Endodermal cell (in vitro differentiated cells): ENCODE results near the gene DGCR8. TPM values are rescaled to one million over a fixed set of nuclear protein-coding genes. Genes with fewer than 3 reads are reported as not detected.

ENCODE experiments used
- DNase-seq: peaks from one replicate; pipeline ENCODE4 v3.0.0-alpha.2; 2017
- H3K27ac ChIP-seq: 2 replicates; pipeline ENCODE4 v1.5.1; 2013; ENCODE audit warnings: mild to moderate bottlenecking, low read depth, low read length, moderate library complexity
- H3K27me3 ChIP-seq: 2 replicates; pipeline ENCODE4 v1.6.1; 2013; ENCODE audit warnings: mild to moderate bottlenecking, low read length, moderate library complexity; ENCODE audit not compliant: insufficient read depth, control insufficient read depth, poor library complexity, severe bottlenecking
- H3K36me3 ChIP-seq: 2 replicates; pipeline ENCODE4 v1.7.0; 2013; ENCODE audit warnings: mild to moderate bottlenecking, low read length, moderate library complexity; ENCODE audit not compliant: control insufficient read depth, insufficient read depth
- H3K4me1 ChIP-seq: one replicate; pipeline ENCODE4 v1.7.0; 2013; ENCODE audit warnings: low read length; ENCODE audit not compliant: control insufficient read depth, insufficient read depth
- H3K4me3 ChIP-seq: 2 replicates; pipeline ENCODE4 v1.5.1; 2013; ENCODE audit warnings: mild to moderate bottlenecking, low read length, moderate library complexity
- H3K9ac ChIP-seq: 2 replicates; pipeline ENCODE4 v1.6.1; 2013; ENCODE audit warnings: mild to moderate bottlenecking, low read length, moderate library complexity; ENCODE audit not compliant: poor library complexity, severe bottlenecking; ENCODE audit errors: extremely low read depth
- H3K9me3 ChIP-seq: 2 replicates; pipeline ENCODE4 v1.6.1; 2013; ENCODE audit warnings: mild to moderate bottlenecking, low read length, moderate library complexity; ENCODE audit not compliant: control insufficient read depth
- H3K27ac Mint-ChIP-seq: 2 replicates; pipeline ENCODE4 v1.8.0; 2020; ENCODE audit warnings: mixed read lengths
- H3K27me3 Mint-ChIP-seq: 2 replicates; pipeline ENCODE4 v1.8.0; 2021; ENCODE audit warnings: mild to moderate bottlenecking, mixed read lengths; ENCODE audit not compliant: insufficient read depth
- H3K36me3 Mint-ChIP-seq: 2 replicates; pipeline ENCODE4 v1.8.0; 2020; ENCODE audit warnings: low read depth, mixed read lengths
- H3K4me1 Mint-ChIP-seq: 2 replicates; pipeline ENCODE4 v1.8.0; 2020; ENCODE audit warnings: mixed read lengths
- H3K4me3 Mint-ChIP-seq: 2 replicates; pipeline ENCODE4 v1.8.0; 2020; ENCODE audit warnings: mild to moderate bottlenecking, moderate library complexity, mixed read lengths
- H3K9me3 Mint-ChIP-seq: 2 replicates; pipeline ENCODE4 v1.8.0; 2020; ENCODE audit warnings: mild to moderate bottlenecking, mixed read lengths
- CTCF ChIP-seq: fragments of 200-600 bp; sonication (generic); conservative IDR thresholded peaks from 2 replicates; pipeline ENCODE4 v1.5.0; 2021; ENCODE audit warnings: antibody characterized with exemption, mild to moderate bottlenecking
- WGBS, 2 experiments: methylation state at CpG; one replicate each; pipeline versions ENCODE4 v1.1.5 to v1.1.7; 2013; ENCODE audit warnings: missing lambda C conversion rate in 2 of 2, mixed read lengths in 1 of 2; ENCODE audit not compliant: insufficient coverage in 1 of 2, insufficient read length in 1 of 2; 5-methylcytosine and 5-hydroxymethylcytosine counted together
- total RNA-seq, 2 donors: library from RNA; stranded (reverse); fragmentation: NEBNext Ultra II Directional in 1 of 2; extraction: Animal tissue kit (Norgen Biotek cat#: 25700) in 1 of 2; gene quantifications; 2 replicates in 1 of 2; 3 replicates in 1 of 2; pipeline ENCODE4 v1.2.1, GENCODE V29; 2021

DGCR8 gene
- total RNA-seq, 2 donors from 2014 or later = 61.3 to 76.1 TPM

GRCh38 chr22:20146777-20147176 lies 66.7 kb downstream of the DGCR8 start:
- no peak for TF ChIP-seq CTCF
- WGBS, 2 experiments = 87 to 90% methylated on average over 13 to 22 of the region's 22 CpGs
- Histone ChIP-seq H3K4me3 (no peak overlapping the region), H3K9ac (no peak overlapping the region), H3K4me1 (no peaks in the 10 kb centered on the region), H3K27ac (peak overlapping the region; percentile 38), H3K9me3 (no peaks in the 10 kb centered on the region), H3K36me3 (no peaks in the 10 kb centered on the region), H3K27me3 (no peaks in the 10 kb centered on the region)
- Mint-ChIP-seq H3K27ac (peak overlapping the region; percentile 68), H3K4me3 (no peak overlapping the region), H3K36me3 (no peaks in the 10 kb centered on the region), H3K4me1 (no peaks in the 10 kb centered on the region), H3K27me3 (no peaks in the 10 kb centered on the region), H3K9me3 (no peaks in the 10 kb centered on the region)
- DNase-seq = no peak

GRCh38 chr22:20147237-20147988 lies 67.4 kb downstream of the DGCR8 start:
- Mint-ChIP-seq H3K36me3 (no peaks in the 10 kb centered on the region), H3K27ac (no peak overlapping the region), H3K4me1 (no peaks in the 10 kb centered on the region), H3K4me3 (no peak overlapping the region), H3K9me3 (no peaks in the 10 kb centered on the region), H3K27me3 (no peaks in the 10 kb centered on the region)
- H3K4me1 ChIP-seq = no peaks in the 10 kb centered on the region
- no peaks in the 10 kb centered on the region for H3K9me3 ChIP-seq
- H3K4me3 ChIP-seq = no peak overlapping the region
- TF ChIP-seq CTCF = no peak
- peak overlapping the region; percentile 17 for H3K27ac ChIP-seq
- H3K36me3 ChIP-seq = no peaks in the 10 kb centered on the region
- no peaks in the 10 kb centered on the region for H3K27me3 ChIP-seq
- no peak for DNase-seq
- WGBS, 2 experiments = 92 to 100% methylated on average over 1 to 12 of the region's 14 CpGs
- H3K9ac ChIP-seq = no peak overlapping the region

- Histone ChIP-seq H3K4me3 (no peak overlapping the region), H3K36me3 (no peaks in the 10 kb centered on the region), H3K27ac (no peak overlapping the region), H3K4me1 (no peaks in the 10 kb centered on the region), H3K9me3 (no peaks in the 10 kb centered on the region), H3K27me3 (no peaks in the 10 kb centered on the region), H3K9ac (no peak overlapping the region)
- Mint-ChIP-seq H3K36me3 (no peaks in the 10 kb centered on the region), H3K27ac (no peak overlapping the region), H3K9me3 (no peaks in the 10 kb centered on the region), H3K4me1 (no peaks in the 10 kb centered on the region), H3K4me3 (no peak overlapping the region), H3K27me3 (no peaks in the 10 kb centered on the region)
- no peak for DNase-seq
- no peak for TF ChIP-seq CTCF
- WGBS, 2 experiments = 93 to 94% methylated on average over 16 to 18 of the region's 18 CpGs
Measured at GRCh38 chr22:20148414-20148813, 68.4 kb downstream of the DGCR8 start.
